Stimulated activated CD4-positive, alpha-beta T cell treated with anti-CD3 and anti-CD28 coated beads, Interleukin-1b, Interleukin-23, amount 100 ng/mL, for 4 hours (primary cell): ENCODE data around the gene PLA2G4B.

Experiments used
- DNase-seq, 2 donors: peaks; one replicate each; pipeline ENCODE4 v3.0.0-alpha.2; 2020; ENCODE audit warnings: low read depth in 2 of 2

PLA2G4B gene

DNA sequence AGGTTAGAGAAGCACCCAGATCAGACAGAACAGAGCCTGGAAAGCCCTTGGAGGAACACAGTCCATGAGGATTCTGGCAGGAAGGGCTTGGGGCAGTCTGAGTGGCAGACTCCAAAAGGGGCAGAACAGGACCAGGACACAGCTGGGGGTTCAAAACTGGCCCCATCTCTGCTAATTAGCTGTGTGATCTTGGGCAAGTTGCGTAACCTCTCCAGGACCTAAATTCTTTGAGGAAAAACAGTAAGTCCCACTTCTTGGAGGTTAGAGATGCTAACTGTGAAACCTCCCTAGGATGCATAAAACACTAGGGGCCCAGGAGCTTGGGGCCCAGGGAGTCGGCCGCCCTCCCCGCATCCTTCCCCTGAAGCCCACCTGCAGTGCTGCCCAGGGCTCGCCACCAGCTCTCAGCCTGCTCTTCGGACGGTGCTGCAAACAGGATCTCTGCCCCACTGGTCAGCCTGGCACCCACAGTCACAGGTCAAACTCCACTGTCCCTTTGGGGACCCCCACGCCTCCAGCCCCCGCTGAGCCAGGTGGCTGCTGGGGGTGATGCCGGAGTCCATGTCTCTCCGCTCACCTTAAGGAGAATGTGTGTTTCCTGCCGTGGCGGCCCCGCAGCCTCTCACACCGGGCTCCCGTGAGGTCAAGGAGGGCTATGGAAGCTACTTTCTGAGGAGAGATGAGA lies 12.0 kb downstream of the PLA2G4B start:
- DNase-seq, result no peak

- no peak for DNase-seq
These were observed 12.5 kb downstream of the PLA2G4B start for GRCh38 chr15:41851167-41851523.

- no peak for DNase-seq
These were observed 13.2 kb downstream of the PLA2G4B start for GRCh38 chr15:41851755-41852370.

- DNase-seq, result no peak
These were observed 14.3 kb downstream of the PLA2G4B start for GRCh38 chr15:41852736-41853590.

DNA sequence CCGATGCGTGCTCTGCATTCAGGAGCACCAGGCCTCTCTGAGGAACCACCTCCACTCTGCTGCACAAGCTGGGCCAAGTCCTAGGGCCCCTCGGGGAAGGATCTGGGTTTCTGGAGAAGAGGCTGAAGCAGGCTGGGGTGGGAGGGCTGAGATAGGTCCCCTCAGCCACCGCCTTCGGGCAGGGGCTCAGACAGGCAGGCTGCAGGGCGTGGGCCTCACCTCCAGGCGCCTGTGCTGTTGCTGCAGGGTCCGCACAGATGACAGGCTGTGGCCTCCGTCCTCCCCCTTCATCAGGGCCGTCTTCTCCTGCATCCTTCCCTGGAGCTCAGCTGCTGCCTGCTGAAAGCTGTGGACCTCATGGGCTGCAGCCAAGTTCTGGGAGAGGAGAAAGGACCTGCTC lies 15.2 kb downstream of the PLA2G4B start:
- DNase-seq, result no peak

- DNase-seq, result no peak
These were observed 15.8 kb downstream of the PLA2G4B start for GRCh38 chr15:41854443-41854842.

DNA sequence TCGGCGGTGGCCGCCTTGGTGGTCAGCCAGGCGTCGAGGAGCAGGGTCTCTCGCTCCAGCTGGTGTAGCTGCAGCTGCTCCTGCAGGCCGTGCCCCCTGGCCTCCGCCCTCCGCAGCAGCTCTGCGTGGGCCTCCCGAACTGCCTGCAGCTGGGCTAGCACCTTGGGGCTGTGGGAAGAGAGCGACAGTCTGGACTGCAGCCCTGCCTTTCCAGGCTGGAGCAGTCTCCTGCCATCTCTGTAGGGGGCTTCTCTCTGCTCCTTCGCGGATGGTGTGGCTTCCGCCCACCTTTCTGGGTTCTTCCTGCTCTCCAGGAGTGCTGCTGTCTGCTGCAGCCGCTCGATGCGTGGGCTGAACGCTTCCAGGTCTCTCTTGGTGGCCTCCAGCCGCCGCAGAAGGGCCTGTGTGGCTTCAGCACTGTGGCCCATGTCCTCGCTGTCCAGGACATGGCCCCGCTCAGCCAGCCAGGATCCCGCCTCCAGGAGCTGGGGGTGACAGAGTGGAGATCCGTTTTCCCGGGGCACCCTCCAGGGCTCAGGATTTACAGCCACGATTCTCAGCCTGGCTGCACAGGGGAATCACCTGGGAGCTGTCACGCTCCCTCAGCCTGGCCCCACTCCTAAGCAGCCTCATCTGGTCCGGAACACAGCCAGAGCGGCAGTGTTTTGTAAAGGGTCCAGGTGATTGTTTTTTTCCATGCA lies 16.8 kb downstream of the PLA2G4B start:
- DNase-seq, result no peak

DNA sequence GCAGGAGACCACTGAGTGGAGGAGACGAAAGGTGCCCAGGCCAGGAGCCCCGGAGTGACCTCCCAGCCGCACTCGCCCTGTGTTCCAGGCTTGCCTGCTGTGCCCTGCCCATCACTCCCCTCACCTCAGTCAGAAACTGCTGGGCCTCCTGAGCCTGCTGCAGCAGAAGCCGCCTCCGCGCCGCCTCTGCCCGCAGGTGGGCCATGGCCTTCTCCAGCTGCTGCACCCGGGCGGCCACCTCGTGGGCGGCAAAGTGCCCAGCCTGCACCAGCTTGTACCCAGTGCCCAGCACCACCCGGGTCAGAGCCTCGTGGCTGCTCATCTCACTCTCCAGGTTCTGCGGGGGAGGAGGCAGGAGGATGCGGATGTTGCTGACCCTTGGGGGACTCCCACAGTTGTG lies 17.6 kb downstream of the PLA2G4B start:
- no peak for DNase-seq

DNA sequence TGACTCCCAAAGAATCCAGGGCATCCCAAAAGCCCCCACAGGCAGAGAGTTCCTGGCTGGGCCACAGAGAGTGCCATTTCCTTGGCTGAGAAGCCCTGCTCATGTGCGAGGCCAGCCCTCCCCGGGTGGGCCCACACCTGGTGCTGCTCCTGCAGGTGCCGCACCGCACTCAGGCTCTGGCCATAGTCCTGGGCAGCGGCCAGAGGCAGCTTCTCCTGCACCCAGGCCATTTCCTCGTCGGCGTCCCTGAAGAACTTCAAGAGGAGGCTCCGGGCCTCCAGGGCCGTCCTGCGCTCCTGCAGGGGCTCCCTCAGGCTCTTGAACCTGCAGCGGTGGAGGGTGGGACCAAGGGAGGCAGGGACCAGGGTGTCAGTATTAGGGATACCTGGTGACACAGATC lies 18.1 kb downstream of the PLA2G4B start:
- DNase-seq, result no peak

GRCh38 chr15:41857316-41857715 lies 18.7 kb downstream of the PLA2G4B start:
- no peak for DNase-seq

GRCh38 chr15:41858756-41859155 lies 20.1 kb downstream of the PLA2G4B start:
- no peak for DNase-seq

- no peak for DNase-seq
These were observed 21.6 kb downstream of the PLA2G4B start for GRCh38 chr15:41860049-41860828.

- no peak for DNase-seq
These were observed 23.2 kb downstream of the PLA2G4B start for GRCh38 chr15:41861736-41862356.

- DNase-seq, result no peak
These were observed 24.0 kb downstream of the PLA2G4B start for GRCh38 chr15:41862515-41863116.

DNA sequence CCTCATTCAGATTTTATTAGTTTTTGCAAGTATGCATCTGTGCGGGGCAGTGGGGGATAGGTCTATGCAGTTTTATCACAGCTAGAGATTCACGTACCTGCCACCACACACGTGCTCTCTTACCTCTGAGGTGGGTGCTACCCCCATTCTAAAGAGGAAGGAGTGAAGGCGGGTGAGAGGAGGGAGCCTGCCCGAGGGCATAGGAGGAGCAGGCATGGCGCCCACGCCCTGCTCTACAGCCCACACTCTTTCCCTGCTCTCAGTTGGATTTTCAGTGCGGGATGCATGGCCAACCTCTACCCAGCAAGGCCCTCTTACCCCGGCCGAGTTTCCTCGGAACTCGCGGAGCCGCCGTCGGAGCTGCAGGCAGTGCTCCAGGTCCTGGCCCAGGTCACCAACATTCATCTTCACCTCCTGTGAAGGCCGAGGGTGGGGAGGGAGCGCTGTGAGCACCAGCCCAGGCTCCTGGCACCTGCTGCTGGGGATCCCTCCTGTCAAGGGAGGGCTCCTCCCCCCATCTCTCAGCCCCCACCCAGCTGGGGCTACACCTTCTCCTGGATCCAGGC lies 26.9 kb downstream of the PLA2G4B start:
- DNase-seq, result no peak

DNA sequence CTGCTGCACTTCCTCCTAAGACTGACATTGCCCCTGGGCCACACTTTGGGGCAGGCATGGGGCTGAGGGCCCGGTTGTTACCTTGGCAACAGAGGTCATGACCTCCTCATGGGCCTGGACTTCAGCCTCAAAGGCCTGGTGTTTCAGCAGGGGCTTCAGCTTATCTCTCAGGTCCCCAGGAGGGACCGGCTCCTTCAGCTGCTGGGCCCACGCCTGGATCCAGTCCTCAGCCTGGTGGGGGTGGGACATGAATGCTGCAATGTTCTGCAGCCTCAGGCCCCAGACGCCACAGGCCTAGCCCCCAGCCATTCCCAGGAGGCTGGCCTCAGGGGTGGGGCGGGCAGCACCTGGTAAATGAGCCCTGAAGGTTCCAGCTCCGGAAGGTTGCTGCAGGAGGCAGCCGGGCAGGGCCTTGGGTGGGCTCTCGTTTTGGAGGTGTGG lies 27.6 kb downstream of the PLA2G4B start:
- no peak for DNase-seq

GRCh38 chr15:41866872-41867579 lies 28.4 kb downstream of the PLA2G4B start:
- no peak for DNase-seq

DNA sequence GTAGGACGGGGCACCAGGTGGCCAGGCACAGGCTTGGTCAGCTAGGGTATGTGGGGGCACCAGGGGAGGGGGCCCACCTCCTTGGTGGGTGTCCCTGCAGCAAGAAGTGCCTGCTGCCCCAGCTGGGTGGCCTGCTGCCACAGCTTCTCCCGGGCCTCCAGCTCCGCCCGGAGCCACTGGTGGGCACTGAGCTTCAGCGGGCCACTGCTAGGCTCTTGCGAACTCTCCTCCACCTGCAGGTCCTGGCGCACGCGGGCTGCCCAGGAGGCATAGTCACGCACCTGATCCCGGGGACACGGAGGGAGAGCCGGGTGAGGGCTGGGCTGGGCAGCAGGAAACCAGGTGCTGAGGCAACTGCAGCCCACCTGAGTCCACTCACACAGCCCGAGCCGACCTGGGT lies 29.7 kb downstream of the PLA2G4B start:
- DNase-seq, result no peak
